ENCODE data around the gene SLC12A8. TPM values are rescaled to one million over a fixed set of nuclear protein-coding genes. Genes with fewer than 3 reads are reported as not detected.
A peak's percentile ranks its signal among the peaks of the same experiment; 100 is the strongest.

SLC12A8 gene
- total RNA-seq, 2 experiments from 2014 or later: 0.36 to 0.38 TPM

DNA sequence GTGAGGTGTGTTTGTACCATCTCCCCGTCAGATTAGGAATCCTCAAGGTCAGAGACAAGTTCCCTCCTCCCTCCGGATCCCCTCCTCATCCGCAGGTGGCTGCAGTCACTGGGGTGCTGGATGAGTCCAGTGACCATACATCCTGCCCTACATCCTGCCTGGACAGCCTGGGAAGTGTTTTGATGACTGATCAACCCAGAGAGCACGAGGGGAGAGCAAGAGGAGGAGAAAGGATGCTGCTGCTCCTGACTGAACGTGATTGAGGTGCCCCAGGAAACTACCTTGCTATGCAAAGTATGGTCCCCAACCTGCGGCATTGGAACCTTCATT is 65.1 kb downstream of the SLC12A8 start:
- H3K4me3 Mint-ChIP-seq: no peak overlapping the region
- H3K27ac ChIP-seq (ENCODE audit: low read depth in 1 of 2, low read length in 2 of 2): no peak overlapping the region
- ChIA-PET CTCF (no interaction called here), POLR2A (no interaction called here)
- H3K4me3 ChIP-seq (ENCODE audit: low read length): no peak overlapping the region
- H3K27me3 Mint-ChIP-seq: no peaks in the 10 kb centered on the region
- peaks cover 6% of the 10 kb centered on the region for H3K4me1 Mint-ChIP-seq (ENCODE audit: low read depth)
- no peaks in the 10 kb centered on the region for H3K9me3 Mint-ChIP-seq
- no peaks in the 10 kb centered on the region for H3K27me3 ChIP-seq (ENCODE audit: control insufficient read depth in 1 of 2, insufficient read depth in 2 of 2, low read length in 2 of 2)
- peaks cover 26% of the 10 kb centered on the region for H3K4me1 ChIP-seq (ENCODE audit: insufficient read depth, low read length)
- H3K36me3 Mint-ChIP-seq (ENCODE audit: low read depth): no peaks in the 10 kb centered on the region
- TF ChIP-seq, protein P1, sequence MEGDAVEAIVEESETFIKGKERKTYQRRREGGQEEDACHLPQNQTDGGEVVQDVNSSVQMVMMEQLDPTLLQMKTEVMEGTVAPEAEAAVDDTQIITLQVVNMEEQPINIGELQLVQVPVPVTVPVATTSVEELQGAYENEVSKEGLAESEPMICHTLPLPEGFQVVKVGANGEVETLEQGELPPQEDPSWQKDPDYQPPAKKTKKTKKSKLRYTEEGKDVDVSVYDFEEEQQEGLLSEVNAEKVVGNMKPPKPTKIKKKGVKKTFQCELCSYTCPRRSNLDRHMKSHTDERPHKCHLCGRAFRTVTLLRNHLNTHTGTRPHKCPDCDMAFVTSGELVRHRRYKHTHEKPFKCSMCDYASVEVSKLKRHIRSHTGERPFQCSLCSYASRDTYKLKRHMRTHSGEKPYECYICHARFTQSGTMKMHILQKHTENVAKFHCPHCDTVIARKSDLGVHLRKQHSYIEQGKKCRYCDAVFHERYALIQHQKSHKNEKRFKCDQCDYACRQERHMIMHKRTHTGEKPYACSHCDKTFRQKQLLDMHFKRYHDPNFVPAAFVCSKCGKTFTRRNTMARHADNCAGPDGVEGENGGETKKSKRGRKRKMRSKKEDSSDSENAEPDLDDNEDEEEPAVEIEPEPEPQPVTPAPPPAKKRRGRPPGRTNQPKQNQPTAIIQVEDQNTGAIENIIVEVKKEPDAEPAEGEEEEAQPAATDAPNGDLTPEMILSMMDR (IDR thresholded peaks at IDR 0.05): no peak
- DNase-seq (no peak), ATAC-seq (ENCODE audit: poor library complexity) (no peak)
- H3K36me3 ChIP-seq (ENCODE audit: insufficient read depth, low read length): no peaks in the 10 kb centered on the region
- no peaks in the 10 kb centered on the region for H3K9me3 ChIP-seq (ENCODE audit: control insufficient read depth in 1 of 2, insufficient read depth in 1 of 2, low read length in 2 of 2)
- intact Hi-C loops (cut with DNase I, micrococcal nuclease): no loop called here
- no peak overlapping the region for H3K27ac Mint-ChIP-seq

DNA sequence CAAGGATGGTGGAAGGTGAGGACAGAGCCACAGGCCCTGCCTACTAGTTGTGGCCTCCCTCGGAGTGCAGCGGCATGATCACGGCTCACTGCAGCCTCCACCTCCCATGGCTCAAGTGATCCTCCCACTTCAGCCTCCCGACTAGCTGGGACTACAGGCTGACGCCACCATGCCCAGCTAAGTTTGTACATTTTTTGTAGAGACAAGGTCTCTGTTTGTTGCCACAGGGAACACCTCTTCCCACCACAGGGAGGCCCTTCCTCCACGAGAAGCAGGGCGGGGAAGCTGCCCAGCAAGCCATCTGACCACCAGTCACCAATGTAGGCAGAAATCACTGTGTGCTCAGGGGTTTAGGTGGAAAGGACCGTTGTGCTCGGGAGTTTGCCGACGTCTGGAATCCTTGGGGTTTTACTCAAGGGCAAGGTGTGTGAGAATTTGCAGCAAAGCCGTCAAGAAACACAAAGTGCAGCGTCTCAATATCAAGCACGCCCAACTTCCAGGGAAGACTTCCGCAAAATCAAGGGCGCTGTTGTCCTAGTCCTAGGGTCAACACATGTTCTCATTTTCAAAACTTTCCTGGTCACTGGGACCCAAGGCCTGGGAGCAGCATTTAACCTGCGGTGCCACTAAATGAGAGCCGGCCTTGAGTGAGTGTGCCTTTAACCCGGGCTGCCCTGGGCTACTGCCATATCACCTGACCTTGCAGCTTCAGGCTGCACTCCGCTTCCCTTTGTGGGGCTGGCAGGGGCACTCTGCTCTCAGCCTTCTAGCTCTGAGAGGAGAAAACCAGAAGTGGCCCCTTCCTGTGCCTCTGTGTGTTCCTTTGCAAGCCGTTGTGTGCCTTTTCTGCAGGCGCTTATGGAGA is 65.7 kb downstream of the SLC12A8 start:
- Histone ChIP-seq H3K4me1 (ENCODE audit: insufficient read depth, low read length) (peaks cover 32% of the 10 kb centered on the region), H3K9me3 (ENCODE audit: control insufficient read depth in 1 of 2, insufficient read depth in 1 of 2, low read length in 2 of 2) (no peaks in the 10 kb centered on the region), H3K36me3 (ENCODE audit: insufficient read depth, low read length) (no peaks in the 10 kb centered on the region), H3K27me3 (ENCODE audit: control insufficient read depth in 1 of 2, insufficient read depth in 2 of 2, low read length in 2 of 2) (no peaks in the 10 kb centered on the region), H3K4me3 (ENCODE audit: low read length) (no peak overlapping the region), H3K27ac (ENCODE audit: low read depth in 1 of 2, low read length in 2 of 2) (no peak overlapping the region)
- TF ChIP-seq, protein P1 (IDR thresholded peaks at IDR 0.05): no peak
- CTCF ChIA-PET: no interaction called here
- Mint-ChIP-seq H3K4me3 (no peak overlapping the region), H3K4me1 (ENCODE audit: low read depth) (peaks cover 12% of the 10 kb centered on the region), H3K9me3 (no peaks in the 10 kb centered on the region), H3K36me3 (ENCODE audit: low read depth) (no peaks in the 10 kb centered on the region), H3K27ac (no peak overlapping the region), H3K27me3 (no peaks in the 10 kb centered on the region)
- DNase-seq: peak in 2 of 14 experiments; percentile 36 to 39
- POLR2A ChIA-PET: no interaction called here
- intact Hi-C loops (cut with DNase I, micrococcal nuclease): no loop called here
- ATAC-seq (ENCODE audit: poor library complexity): no peak

DNA sequence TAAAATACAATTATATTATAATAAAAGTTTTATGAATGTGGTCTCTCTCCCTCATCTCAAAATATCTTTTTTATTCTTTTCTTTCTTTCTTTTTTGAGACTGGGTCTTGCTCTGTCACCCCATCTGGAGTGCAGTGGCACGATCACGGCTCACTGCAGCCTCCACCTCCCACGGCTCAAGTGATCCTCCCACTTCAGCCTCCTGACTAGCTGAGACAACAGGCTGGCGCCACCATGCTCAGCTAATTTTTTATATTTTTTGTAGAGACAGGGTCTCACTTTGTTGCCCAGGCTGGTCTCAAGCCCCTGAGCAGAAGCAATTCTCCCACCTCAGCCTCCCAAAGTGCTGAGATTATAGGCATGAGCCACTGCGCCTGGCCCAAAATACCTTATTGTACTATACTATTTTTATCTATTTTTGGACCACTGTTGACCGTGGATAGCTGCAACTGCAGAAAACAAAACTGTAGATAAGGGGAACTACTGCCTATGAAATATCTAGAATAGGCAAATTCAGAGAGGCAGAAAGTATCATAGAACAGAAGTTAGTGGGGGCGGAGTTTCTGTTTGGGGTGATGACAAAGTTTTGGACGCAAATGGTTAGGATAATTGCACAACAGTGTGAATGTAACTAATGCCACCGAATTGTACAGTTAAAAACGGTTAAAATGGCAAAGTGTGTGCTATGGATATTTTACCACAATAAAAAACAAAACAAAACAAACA is 66.6 kb downstream of the SLC12A8 start:
- no peak overlapping the region for H3K27ac ChIP-seq (ENCODE audit: low read depth in 1 of 2, low read length in 2 of 2)
- Mint-ChIP-seq H3K27ac (no peak overlapping the region), H3K4me3 (no peak overlapping the region), H3K27me3 (no peaks in the 10 kb centered on the region), H3K36me3 (ENCODE audit: low read depth) (no peaks in the 10 kb centered on the region), H3K4me1 (ENCODE audit: low read depth) (peaks cover 21% of the 10 kb centered on the region), H3K9me3 (no peaks in the 10 kb centered on the region)
- DNase-seq (peak in 1 of 14 experiments; percentile 45), ATAC-seq (ENCODE audit: poor library complexity) (no peak)
- H3K9me3 ChIP-seq (ENCODE audit: control insufficient read depth in 1 of 2, insufficient read depth in 1 of 2, low read length in 2 of 2): no peaks in the 10 kb centered on the region
- H3K36me3 ChIP-seq (ENCODE audit: insufficient read depth, low read length): no peaks in the 10 kb centered on the region
- CTCF ChIA-PET: no interaction called here
- POLR2A ChIA-PET: no interaction called here
- H3K4me3 ChIP-seq (ENCODE audit: low read length): no peak overlapping the region
- TF ChIP-seq, protein P1 (IDR thresholded peaks at IDR 0.05): no peak
- peaks cover 41% of the 10 kb centered on the region for H3K4me1 ChIP-seq (ENCODE audit: insufficient read depth, low read length)
- intact Hi-C loops (cut with DNase I, micrococcal nuclease): no loop called here
- no peaks in the 10 kb centered on the region for H3K27me3 ChIP-seq (ENCODE audit: control insufficient read depth in 1 of 2, insufficient read depth in 2 of 2, low read length in 2 of 2)

All from CD4-positive, alpha-beta T cell (primary cell).